Ammon's horn (tissue), 1 donor: ENCODE results near the gene LAMTOR3.

Experiments used
- DNase-seq: peaks from one replicate; pipeline ENCODE4 v3.0.0-alpha.2; 2016; ENCODE audit warnings: low spot score

LAMTOR3 gene, protein sequence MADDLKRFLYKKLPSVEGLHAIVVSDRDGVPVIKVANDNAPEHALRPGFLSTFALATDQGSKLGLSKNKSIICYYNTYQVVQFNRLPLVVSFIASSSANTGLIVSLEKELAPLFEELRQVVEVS

GRCh38 chr4:99894161-99894997, at the start of gene LAMTOR3:
Gene LAMTOR3, minus strand, starts transcription at chr4:99894427. Its CDS starts 464 bp downstream, at chr4:99893963.
- DNase-seq: peak; percentile 96

DNA sequence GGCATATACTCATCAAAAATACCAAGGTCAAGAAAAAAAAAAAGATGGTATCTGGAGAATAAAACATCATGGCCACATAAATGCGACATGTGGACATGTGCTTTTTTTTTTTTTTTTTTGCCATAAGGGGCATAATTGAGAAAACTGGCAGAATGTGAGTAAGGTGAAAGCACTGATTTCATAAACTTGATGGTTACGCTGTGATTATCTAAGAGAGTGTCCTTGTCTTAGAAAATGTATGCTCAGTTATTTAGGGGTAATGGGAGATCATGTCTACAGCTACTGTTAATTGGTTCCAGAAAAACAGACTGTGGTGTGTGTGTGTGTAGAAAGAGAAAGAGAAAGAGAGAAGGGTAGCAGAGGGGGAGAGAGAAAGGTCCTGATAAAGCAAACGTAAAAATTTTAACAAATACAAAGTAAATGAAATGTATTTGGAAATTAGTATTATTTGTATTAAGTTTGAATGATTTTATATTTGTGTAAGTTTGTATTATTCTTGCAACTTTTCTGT, 44.1 kb upstream of the LAMTOR3 start:
- DNase-seq: no peak

- no peak for DNase-seq
Measured at GRCh38 chr4:99934891-99935290, 40.7 kb upstream of the LAMTOR3 start.

- DNase-seq: no peak
Measured at GRCh38 chr4:99927566-99927965, 33.3 kb upstream of the LAMTOR3 start.

DNA sequence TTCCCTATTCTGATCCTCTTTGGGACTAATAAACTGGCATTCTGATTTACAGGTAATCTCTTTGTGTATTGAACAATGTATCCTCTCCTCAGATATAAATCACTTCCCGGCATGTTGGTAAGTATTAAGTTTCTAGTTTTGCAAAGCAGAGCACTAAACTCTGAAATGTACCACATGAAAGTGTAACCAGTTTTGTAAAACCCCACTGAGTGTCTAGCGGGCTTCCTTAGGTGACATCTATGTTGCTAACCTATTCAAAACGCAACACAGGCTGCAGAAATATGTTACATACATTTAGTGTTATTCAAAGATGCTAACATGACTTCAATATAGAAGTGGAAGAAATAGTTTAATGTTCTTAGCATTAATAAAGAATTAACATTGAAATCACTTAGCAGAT, 26.9 kb upstream of the LAMTOR3 start:
- no peak for DNase-seq

DNA sequence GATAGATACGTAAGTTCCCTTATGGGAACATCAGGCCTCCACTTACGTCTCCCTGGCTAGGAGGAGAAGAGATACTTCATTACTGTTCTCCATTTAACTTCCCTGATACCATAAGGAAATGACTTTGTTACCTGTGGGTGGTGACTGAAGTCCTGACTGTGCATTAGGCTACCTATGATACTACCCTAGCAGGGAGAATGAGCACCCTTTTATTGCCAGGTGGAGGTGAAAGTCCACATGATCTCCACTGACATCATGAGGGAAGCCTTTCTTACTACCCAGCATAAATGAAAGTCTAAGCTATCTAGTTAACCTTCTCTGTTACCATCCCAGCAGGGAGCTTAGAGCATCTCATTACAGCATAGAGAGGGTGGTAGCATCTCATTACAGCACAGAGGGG, 24.4 kb upstream of the LAMTOR3 start:
- DNase-seq: no peak

DNA sequence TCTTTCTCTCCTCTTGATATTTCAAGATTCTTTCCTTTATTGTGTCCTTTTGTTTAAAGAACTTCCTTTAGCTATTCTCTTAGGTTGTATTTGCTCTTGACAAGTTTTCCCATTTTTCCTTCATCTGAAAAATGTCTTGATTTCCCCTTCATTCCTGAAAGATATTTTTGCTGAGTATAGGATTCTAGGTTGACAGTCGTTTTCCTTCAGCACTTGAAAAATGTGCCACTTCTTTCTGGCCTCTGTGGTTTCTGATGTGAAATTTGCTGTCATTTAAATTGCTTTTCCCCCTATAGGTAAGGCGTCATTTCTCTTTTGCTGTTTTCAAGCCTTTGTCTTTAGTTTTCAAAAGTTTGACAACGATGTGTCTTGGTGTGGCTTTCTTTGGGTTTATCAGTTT, 23.3 kb upstream of the LAMTOR3 start:
- no peak for DNase-seq

DNA sequence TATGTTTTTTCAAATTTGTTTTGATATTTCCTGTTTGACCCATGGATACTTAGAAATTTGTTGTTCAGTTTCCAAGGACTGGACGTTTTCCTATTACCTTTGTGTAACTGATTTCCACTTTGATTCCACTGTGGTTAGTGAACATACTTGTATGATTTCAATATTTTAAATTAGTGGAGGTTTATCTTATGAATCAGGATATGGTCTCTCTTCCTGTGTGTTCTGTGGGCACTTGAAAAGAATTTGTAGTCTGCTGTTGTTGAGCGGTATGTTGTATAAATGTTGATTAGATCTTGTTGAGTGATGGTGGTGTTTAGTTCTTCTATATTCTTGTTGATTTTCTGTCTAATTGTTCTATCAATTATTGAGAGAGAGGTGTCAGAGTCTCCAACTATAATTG, 21.2 kb upstream of the LAMTOR3 start:
- no peak for DNase-seq

DNA sequence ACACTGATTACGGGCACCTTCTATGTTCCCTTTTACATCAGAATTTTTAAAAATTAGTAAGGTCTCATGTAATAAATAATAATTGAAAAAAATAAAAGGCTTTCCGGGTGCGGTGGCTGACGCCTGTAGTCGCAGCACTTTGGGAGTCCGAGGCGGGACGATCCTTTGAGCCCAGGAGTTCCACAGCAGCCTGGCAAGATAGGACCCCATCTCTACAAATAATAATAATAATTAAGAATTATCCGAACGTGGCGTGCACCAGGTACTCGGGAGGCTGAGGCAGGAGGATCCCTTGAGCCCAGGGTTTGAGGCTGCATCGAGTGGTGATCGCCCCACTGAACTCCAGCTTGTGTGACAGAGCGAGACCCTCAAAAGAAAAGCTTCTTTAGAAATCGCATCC, 771 bp upstream of the LAMTOR3 start:
- no peak for DNase-seq

DNA sequence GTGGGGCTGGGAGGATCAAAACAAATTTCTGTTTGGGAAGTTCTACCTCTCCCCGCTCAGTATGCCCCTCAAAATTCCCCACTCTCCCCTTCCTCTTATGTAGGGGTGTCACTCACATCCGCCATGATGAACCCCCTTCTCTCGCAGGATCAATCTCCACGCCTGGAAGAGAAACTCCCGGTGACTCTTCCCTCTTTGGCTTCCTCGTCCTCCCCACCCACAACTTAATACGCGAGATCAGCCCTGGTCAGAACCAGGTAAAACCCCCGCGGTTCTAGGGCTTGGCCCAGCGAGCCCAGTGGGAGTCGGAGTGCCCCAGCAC, 427 bp downstream of the LAMTOR3 start:
- DNase-seq: no peak

- DNase-seq: no peak
Measured at GRCh38 chr4:99893029-99893428, 1.2 kb downstream of the LAMTOR3 start.

DNA sequence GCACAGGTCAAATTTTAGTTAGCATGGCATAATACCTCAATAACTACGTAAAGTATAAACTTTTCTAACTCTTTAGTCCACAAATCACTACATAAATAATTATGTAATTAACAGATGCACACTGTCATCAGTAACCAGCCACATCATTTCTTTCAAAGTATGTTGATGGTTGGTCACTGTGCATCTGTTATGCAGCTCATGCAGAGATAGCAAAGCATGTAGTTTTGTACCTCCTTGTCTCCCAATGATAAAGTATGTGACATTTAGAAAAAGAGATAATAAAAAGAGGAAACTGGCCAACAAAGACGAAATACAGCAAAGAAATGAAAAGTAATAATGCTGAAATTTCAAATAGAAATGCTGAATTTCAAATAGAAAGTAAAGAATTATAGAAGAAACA, 2.9 kb downstream of the LAMTOR3 start:
- no peak for DNase-seq

DNA sequence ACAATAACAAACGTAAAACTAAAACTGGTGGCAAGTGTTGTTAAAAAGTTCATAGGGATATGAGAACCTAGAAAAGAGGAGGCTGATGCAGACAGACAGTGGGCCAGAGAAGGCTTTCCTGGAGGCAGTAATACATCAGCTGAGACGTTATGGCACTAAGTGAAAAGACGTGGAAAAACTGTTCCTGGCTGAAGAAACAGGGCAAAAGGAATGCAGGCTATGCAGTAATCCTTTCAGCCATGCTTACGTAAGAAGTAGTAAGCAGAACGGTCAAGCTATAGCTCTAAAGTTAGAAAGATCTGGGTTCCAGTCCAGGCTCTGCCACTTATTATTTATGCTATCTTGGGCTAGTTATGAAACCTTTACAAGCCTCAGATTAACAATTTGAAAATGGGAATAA, 6.4 kb downstream of the LAMTOR3 start:
- no peak for DNase-seq

DNA sequence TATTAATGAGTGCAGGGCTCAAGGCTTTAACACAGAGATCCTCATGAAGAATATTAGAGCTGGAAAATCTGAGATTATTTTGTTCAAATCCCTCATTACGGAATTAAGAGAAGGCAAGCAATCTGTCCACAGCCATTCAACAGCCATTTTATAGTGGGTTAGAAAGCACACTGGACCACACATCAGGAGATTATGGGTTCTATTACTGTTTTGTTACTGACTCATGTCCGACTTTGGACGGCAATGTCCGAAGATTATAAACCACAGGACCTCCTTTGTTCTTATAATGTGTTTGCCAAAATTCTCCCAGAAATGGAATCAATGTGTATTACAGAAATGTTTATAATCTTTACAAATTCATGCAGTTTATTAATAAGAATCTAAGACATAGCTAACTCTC, 8.1 kb downstream of the LAMTOR3 start:
- no peak for DNase-seq

DNA sequence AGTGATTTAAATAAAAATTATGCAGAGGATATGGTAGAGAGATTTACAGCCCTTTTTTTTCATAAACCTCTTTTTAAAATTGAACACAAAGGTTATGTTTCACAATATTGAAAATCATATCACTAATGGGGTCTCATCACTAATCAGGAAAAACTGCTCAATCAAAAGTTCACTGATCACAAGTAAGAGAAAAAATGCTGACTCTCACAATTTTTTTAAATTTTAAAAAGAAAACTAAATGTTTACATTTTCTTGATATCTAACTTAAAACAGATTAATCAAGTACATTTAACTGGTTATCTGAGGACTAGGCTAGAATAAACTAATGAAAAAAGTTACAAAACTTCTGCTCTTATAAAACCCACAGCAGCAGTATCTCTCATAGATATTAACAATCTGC, 8.5 kb downstream of the LAMTOR3 start:
- DNase-seq: no peak

- peak; percentile 16 for DNase-seq
Measured at GRCh38 chr4:99885063-99885664, 9.1 kb downstream of the LAMTOR3 start.

DNA sequence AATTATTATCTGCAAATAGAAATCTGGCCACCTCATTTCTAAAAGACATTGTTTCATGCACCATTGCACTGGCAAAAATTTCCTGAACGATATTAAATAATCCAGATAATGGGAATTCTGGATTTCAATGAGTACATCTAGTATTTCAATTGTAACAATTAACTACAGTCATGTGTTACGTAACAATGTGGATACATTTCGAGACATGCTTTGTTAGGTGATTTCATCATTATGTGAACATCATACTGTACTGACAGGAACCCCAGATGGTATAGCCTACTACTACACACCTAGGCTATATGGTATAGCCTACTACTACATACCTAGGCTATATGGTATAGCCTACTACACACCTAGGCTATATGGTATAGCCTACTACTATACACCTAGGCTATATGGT, 14.8 kb downstream of the LAMTOR3 start:
- no peak for DNase-seq

DNA sequence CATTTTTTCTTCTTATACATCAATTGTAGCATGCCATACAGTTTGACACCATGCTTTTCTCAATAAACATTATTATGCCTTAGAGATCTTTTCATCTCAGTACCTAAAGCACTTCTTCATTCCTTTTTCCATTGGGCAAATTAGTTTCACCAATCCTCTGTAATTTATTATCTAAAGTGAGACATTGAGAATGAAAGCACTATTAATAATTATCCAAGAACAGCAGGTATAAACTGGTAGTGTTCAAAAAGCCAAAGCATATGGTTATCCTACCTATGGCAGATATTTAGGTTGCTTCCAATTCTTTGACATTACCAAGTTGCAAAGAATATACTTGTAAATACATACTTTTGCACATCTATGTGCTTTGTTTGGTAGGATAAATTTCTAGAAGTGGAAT, 15.6 kb downstream of the LAMTOR3 start:
- no peak for DNase-seq

GRCh38 chr4:99876946-99877345, 17.3 kb downstream of the LAMTOR3 start:
- DNase-seq: no peak

DNA sequence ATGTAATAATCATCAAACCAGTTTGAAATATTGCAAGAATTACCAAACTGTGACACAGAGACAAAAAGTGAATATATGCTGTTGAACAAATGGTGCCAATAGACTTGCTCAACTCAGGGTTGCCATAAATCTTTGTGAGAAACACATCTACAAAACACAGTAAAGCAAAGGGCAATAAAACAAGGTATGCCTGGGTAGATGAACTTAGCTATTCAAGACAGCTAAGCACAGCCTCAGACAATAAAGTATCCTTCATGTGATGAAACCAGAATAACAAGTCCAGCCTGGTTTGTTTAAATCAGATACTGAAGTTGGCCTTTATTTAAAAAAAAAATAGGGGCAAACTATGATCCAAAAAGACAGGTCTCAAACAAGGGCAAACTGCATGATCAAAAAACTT, 19.2 kb downstream of the LAMTOR3 start:
- DNase-seq: no peak

DNA sequence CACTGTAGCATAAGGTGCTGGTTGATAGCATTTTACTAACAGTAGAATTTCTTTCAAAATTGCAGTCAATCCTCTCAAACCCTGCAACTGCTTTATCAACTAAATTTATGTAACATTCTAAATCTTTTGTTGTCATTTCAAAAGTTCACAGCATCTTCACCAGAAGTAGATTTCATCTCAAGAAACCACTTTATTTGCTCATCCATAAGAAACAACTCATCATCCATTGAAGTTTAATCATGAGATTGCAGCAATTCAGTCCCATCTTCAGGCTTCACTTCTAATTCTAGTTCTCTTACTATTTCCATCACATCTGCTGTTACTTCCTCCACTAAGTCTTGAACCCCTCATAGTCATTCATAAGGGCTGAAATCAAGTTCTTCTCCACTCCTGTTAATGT, 21.7 kb downstream of the LAMTOR3 start:
- no peak for DNase-seq

GRCh38 chr4:99868126-99868596, 26.1 kb downstream of the LAMTOR3 start:
- DNase-seq: no peak

GRCh38 chr4:99863804-99864203, 30.4 kb downstream of the LAMTOR3 start:
- no peak for DNase-seq
